AG08396 (cell line): ENCODE results near the gene PSMD5.

ENCODE experiments used
- DNase-seq: peaks from one replicate; pipeline ENCODE4 v3.0.0; 2012; ENCODE audit warnings: low spot score, mixed read lengths

The PSMD5 gene

DNA sequence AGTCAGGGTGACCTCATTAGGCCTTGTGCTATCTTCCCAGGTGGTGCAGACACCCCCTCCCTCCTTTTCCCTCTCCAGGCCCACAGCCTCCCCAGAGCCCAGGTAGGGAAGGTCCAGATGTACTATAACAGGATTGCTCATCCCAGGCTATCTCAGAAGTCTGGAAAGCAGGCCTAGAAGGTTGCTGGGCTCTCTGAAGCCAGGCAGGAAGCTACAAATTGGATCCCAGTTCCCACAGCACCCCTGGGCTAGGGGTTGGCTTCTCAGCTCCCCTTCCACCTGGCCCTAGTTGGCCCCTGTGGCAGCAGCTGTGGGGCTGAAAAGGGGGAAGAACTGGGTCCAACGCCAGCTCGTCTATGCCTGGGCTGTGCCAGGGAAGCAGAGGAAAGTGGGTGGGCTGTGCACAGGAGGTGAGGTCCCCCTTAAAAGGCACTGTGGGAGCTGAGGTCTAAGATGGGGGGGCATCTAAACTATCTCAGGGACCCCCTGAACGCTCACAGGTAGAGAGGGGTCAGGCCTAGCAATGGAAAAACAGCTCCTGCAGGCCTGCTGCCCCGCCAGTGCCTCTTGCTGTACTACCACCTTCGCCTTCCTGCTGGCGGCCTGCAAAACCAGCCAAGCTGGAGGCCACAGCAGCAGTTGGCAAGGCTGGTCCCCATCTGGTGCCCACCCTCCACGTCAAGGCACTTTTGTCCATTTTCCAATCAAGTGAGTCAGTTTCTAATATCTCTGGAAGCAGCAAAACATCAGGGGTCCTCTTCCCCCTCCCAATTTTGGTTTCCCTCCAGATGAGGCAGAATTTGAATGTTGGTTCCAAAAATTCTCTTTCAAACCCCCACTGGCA, 13.3 kb upstream of the PSMD5 start:
- DNase-seq, result no peak

GRCh38 chr9:120854596-120855327, 12.0 kb upstream of the PSMD5 start:
- no peak for DNase-seq

DNA sequence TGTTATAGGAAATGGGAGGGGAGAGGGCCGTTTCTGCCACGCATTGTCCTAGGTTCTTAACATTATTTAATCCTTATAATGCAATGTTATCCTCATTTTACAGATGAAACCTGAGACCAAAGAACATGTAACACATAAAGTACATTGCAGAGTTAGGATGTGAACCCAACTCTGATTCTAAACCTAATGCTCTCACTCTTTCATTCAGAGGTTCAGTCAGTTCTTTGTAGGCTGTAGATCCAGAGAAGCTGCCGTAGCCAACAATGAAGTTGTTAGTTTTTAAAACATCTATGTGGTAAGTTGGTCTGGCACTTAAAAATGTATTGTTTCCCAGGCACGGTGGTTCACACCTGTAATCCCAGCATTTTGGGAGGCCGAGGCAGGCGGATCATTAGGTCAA, 10.5 kb upstream of the PSMD5 start:
- DNase-seq, result no peak

GRCh38 chr9:120852240-120853010, 9.7 kb upstream of the PSMD5 start:
- DNase-seq, result no peak

GRCh38 chr9:120851449-120851848, 8.7 kb upstream of the PSMD5 start:
- no peak for DNase-seq

DNA sequence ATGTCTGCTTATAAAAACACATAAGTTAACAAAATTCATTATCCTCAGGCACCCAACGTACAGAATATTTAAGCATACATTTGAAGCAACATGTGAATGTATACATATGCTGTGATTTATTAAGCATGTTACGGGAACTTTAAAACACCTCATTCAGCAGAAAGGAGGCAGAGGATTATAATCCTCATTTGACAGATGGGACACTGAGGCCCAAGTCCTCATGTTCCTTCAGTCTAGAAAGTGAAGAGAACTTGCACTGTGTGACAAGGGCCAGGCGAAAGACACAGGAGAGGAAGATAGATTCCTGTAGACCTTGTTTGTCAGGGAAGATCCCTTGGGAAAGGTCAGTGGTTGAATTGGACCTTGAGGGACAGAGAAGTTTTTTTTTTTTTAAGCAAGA, 7.6 kb upstream of the PSMD5 start:
- no peak for DNase-seq

- no peak for DNase-seq
Observed at GRCh38 chr9:120846906-120847305, 4.2 kb upstream of the PSMD5 start.

DNA sequence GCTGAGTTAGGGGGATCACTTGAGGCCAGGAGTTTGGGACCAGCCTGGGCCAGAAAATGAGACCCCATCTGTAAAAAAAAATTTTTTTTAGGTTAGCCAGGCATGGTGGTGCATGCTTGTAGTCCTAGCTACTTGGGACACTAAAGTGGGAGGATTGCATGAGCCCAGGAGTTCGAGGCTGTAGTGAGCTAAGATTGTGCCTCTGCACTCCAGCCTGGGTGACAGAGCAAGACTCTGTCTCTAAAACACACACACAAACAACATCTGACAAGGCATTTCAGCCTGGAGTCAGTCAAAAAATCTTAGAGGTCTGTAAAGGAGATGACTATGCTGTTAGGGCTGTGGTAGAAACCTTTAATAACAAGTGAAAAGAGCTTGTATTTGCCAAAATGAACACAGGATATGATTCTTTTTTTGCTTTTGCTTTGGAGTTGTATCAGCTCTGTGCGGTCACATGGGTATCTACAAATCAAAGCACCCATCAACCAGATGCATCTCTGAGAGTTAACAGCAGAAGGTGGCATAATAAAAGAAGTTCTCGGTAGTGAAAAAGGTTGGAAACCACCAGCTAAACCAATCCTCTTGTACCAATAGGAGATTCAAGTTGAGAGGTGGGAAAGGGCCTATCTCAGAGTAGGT, 3.6 kb upstream of the PSMD5 start:
- no peak for DNase-seq

GRCh38 chr9:120845255-120845654, 2.5 kb upstream of the PSMD5 start:
- no peak for DNase-seq

- peak; percentile 12 for DNase-seq
Observed at GRCh38 chr9:120841930-120842684, 615 bp downstream of the PSMD5 start.

- DNase-seq, result peak; percentile 25
Observed at GRCh38 chr9:120839146-120839545, 3.6 kb downstream of the PSMD5 start.

- no peak for DNase-seq
Observed at GRCh38 chr9:120837921-120838320, 4.8 kb downstream of the PSMD5 start.

- no peak for DNase-seq
Observed at GRCh38 chr9:120833325-120833724, 9.4 kb downstream of the PSMD5 start.

DNA sequence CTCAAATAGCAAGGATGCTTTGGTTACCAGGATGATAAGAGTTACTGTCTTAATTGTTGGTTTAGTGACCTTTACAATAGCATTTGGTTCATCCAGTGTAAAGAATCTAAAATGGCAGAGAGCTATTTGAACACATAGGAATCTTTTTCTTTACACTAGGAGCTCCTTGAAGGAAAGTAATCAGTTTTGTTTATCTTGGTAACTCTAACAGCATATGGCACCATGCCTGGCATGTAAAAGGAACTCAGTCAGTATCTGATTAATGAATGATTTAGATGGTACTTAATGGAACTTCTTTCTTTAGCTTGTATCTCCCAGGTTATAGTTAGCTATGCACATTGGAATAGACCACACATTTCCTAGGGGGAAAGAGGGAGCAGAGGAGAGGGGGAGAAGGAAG, 9.9 kb downstream of the PSMD5 start:
- no peak for DNase-seq

- no peak for DNase-seq
Observed at GRCh38 chr9:120830865-120831264, 11.9 kb downstream of the PSMD5 start.

- DNase-seq, result no peak
Observed at GRCh38 chr9:120830151-120830550, 12.6 kb downstream of the PSMD5 start.

DNA sequence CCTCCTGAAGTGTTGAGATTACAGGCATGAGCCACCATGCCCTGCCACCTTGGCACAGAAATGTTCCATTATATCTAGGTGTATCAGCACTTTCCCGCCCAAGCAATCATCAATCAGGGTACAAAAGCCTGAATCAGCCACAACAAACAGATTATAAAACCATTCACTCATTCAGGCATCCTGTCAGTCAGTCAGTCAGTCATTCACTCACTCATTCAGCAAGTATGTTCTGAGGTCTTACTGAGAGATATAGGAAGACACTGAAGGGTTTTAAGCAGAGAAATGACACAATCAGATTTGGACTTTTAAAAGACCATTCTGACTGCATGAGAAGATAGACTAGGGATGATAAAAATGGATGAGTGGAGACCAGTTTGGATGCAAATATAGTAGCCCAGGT, 13.1 kb downstream of the PSMD5 start:
- no peak for DNase-seq

DNA sequence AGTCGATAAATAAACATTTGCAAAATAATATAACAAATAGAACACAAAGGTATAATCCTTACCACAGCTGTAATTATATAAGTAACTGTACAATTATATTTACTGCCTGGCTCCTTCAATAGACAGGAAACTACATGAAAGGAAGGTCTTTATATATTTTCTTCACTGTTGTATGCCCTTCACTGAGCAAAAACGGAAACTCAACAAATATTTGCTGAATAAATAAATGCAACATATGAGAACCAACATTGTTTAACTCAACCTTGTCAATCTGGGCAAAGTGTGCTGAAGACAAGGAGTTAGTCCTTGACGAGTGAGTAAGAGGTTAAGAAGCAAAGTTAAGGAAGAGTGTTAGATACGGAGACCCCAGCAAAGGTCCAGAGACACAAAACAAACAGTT, 22.6 kb downstream of the PSMD5 start:
- DNase-seq, result no peak

- DNase-seq, result no peak
Observed at GRCh38 chr9:120818595-120818994, 24.1 kb downstream of the PSMD5 start.

- DNase-seq, result no peak
Observed at GRCh38 chr9:120815075-120815474, 27.6 kb downstream of the PSMD5 start.

DNA sequence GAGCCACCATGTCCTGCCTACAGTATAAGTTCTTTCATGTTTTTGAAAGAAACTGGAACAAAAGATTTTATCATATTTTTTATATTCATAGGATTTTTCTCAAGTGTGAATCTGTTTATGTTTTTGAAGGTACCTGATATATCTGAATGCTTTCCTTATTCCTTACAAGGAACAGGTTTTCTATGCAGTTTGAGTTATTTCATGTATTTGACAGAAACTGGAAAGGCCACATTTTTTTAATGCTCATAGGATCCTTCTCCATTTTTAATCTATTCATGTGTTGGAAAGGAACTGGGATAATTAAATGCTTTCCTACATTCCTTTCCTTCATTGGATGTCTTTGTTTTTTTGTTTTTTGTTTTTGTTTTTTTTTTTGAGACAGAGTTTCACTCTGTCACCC, 33.8 kb downstream of the PSMD5 start:
- DNase-seq, result no peak
